ENCODE data around the gene MAGEB5. TPM values are rescaled to one million over a fixed set of nuclear protein-coding genes. Genes with fewer than 3 reads are reported as not detected.

MAGEB5 gene
- total RNA-seq, 4 donors from 2014 or later = not detected

- DNase-seq = no peak
- Histone ChIP-seq H3K9me3 (no peaks in the 10 kb centered on the region), H3K27ac (no peak overlapping the region), H3K27me3 (no peaks in the 10 kb centered on the region), H3K4me1 (no peaks in the 10 kb centered on the region), H3K4me3 (no peak overlapping the region), H3K36me3 (no peaks in the 10 kb centered on the region)
- WGBS, 2 donors = 27 to 43% methylated on average over 1 of the region's 1 CpG
- TF ChIP-seq CTCF (IDR thresholded peaks at IDR 0.05) (no peak), POLR2A (IDR thresholded peaks at IDR 0.05) (no peak)
- intact Hi-C loops (cut with DNase I) = no loop called here
Measured at GRCh38 chrX:26234177-26234576, 18.2 kb downstream of the MAGEB5 start.

GRCh38 chrX:26253526-26253925 lies 37.6 kb downstream of the MAGEB5 start:
- no peak overlapping the region for H3K27ac ChIP-seq
- intact Hi-C loops (cut with DNase I) = no loop called here
- no peaks in the 10 kb centered on the region for H3K27me3 ChIP-seq
- no peaks in the 10 kb centered on the region for H3K36me3 ChIP-seq
- no peaks in the 10 kb centered on the region for H3K4me1 ChIP-seq
- WGBS, 2 donors = 49 to 52% methylated on average over 3 of the region's 3 CpGs
- no peaks in the 10 kb centered on the region for H3K9me3 ChIP-seq
- TF ChIP-seq CTCF (IDR thresholded peaks at IDR 0.05) (no peak), POLR2A (IDR thresholded peaks at IDR 0.05) (no peak)
- DNase-seq = no peak
- H3K4me3 ChIP-seq = no peak overlapping the region

GRCh38 chrX:26254436-26254835 lies 38.5 kb downstream of the MAGEB5 start:
- Histone ChIP-seq H3K4me1 (no peaks in the 10 kb centered on the region), H3K9me3 (no peaks in the 10 kb centered on the region), H3K27ac (no peak overlapping the region), H3K4me3 (no peak overlapping the region), H3K36me3 (no peaks in the 10 kb centered on the region), H3K27me3 (no peaks in the 10 kb centered on the region)
- WGBS, 2 donors = 80% methylated on average over 9 of the region's 9 CpGs; no CpG with 5 or more reads in 1 of the 2 donors
- TF ChIP-seq CTCF (IDR thresholded peaks at IDR 0.05) (no peak), POLR2A (IDR thresholded peaks at IDR 0.05) (no peak)
- DNase-seq = no peak
- intact Hi-C loops (cut with DNase I) = no loop called here

- H3K27me3 ChIP-seq = no peaks in the 10 kb centered on the region
- H3K4me3 ChIP-seq = no peak overlapping the region
- H3K36me3 ChIP-seq = no peaks in the 10 kb centered on the region
- WGBS, 2 donors = 20 to 33% methylated on average over 1 to 2 of the region's 5 CpGs
- no peak overlapping the region for H3K27ac ChIP-seq
- H3K4me1 ChIP-seq = no peaks in the 10 kb centered on the region
- TF ChIP-seq POLR2A (IDR thresholded peaks at IDR 0.05) = no peak
- TF ChIP-seq CTCF (IDR thresholded peaks at IDR 0.05) = no peak
- no peaks in the 10 kb centered on the region for H3K9me3 ChIP-seq
- intact Hi-C loops (cut with DNase I) = no loop called here
- no peak for DNase-seq
Measured at GRCh38 chrX:26262121-26262523, 46.2 kb downstream of the MAGEB5 start.

Other genes starting within 250 kb of the MAGEB5 start
- not detected for gene MAGEB18, start 77.8 kb upstream of the MAGEB5 start, total RNA-seq
- gene MAGEB6B, start 55.6 kb upstream of the MAGEB5 start, total RNA-seq = not detected
- gene MAGEB6, start 23.7 kb upstream of the MAGEB5 start, total RNA-seq = not detected

All from esophagus squamous epithelium (tissue), 5 donors.